GM19025 (cell line): ENCODE results near the gene AZU1.
"Not testable (repeated sequence)": the region's sequence is repeated elsewhere in the genome, so short reads cannot be mapped to it uniquely, and the experiment has no call there.

Source experiments
- ATAC-seq: cut with Tn5 transposase; IDR thresholded peaks from one replicate; pipeline ENCODE4 v1.9.1; 2021; ENCODE audit warnings: mild to moderate bottlenecking, low read depth, moderate library complexity; ENCODE audit not compliant: unreplicated experiment

Gene AZU1

DNA sequence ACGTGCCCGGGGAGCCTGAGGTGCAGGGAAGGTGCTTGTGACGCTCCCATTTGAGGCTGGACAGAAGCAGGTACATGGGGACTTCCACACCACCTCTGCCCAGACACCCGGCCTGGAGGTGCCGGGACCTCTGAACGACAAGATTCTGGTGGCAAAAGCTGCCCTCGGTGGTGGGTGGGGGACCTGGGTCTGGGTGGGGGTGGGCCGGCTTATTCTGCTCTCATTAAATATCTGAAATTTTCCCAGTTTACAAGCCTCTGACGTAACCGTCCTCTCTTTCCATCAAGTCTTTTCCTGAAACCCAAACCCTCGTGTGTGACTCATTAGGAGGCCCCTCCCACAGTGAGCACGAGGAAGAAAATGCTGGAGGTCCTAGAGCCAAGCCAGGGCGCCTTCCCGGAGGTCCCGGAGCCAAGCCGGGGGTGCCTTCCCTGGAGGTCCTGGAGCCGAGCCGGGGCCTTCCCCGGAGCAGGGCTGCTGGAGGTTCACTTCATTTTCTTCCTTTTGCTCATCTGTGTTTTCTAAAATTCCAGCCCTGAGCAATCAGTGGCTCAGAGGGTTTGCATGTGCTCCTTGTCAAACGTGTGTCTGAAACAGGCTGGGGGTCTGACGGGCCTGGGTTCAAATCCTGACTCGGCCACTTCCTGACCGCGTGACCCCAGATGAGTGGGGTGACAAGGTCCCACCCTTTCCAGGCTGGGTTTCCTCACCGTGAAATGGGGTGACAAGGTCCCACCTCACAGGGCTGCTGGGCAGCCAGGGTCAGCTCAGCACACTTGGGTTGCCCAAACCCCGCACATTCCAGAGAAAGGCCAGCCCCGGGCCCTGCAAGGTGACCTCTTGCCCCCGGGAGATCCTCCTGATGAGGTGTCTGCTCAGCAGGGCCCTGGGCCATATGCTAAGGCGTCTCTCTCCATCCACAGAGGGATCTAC is 41.9 kb downstream of the AZU1 start:
- ATAC-seq, result no peak

DNA sequence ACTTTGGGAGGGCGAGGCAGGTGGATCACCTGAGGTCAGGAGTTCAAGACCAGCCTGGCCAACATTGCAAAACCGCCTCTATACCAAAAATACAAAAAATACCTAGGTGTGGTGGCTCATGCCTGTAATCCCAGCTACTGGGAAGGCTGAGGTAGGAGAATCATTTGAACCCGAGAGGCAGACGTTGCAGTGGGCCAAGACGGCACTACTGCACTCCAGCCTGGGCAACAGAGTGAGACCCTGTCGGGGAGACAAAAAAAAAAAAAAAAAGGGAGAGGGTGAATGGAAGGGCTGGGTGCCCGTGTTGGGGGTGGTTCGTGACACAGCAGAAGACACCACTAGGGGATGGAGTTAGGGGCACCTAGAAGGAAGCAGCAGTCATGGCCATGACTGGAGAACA is 42.7 kb downstream of the AZU1 start:
- no peak for ATAC-seq

DNA sequence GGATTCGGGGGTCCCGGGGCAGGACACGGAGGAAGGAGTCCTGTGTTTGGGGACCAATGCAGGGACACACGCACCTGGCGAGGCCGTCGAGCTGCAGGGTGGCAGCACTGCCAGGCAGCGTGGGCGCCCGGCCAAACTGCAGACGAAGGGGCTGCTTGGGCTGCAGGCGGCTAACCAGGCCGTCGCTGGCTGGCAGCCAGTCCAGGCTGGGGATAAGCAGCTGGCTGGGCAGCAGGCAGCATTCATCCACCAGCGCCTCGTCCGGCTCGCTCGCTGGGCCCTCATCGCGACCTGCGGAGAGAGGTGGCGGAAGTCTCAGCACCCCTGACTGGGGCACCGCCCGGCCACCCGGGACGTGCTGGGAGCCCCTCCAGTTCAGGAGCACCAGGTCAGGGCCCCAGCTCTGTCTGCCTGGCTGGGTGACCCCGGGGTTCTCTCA is 43.3 kb downstream of the AZU1 start:
- no peak for ATAC-seq

DNA sequence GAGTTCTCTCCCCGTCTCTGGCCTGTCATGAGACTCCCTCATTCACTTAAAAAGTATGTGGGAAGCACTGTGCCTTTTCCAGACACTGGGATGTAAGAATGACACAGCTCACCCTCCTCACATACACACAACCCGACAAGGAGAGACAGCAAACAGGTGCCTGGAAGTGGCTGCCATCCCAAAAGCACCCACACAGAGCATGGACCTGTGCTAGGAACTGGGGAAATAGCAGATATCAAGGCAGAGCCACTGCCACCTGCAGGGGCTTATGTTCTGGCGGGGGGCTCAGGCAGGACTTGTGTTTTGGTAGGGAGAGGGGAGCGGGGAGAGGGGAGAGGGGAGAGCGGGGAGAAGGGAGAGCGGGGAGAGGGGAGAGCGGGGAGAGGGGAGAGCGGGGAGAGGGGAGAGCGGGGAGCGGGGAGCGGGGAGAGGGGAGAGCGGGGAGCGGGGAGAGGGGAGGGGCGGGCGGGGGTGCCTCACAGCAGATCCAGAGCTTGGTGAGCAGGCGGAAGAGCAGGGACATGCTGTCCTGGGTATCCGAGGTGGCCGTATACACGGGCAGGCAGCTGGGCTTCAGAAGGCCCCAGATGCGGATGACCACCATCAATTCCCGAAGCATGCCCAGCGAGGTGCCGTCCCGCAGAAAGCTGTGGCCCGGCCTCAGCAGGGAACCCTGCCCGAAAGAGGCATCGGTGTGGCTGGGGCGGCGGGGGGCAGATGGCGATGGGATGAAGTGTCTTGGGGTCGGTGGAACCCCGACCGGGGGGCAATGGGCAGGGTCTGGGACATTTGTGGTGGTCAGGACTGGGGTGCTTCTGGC is 44.0 kb downstream of the AZU1 start:
- no peak for ATAC-seq

DNA sequence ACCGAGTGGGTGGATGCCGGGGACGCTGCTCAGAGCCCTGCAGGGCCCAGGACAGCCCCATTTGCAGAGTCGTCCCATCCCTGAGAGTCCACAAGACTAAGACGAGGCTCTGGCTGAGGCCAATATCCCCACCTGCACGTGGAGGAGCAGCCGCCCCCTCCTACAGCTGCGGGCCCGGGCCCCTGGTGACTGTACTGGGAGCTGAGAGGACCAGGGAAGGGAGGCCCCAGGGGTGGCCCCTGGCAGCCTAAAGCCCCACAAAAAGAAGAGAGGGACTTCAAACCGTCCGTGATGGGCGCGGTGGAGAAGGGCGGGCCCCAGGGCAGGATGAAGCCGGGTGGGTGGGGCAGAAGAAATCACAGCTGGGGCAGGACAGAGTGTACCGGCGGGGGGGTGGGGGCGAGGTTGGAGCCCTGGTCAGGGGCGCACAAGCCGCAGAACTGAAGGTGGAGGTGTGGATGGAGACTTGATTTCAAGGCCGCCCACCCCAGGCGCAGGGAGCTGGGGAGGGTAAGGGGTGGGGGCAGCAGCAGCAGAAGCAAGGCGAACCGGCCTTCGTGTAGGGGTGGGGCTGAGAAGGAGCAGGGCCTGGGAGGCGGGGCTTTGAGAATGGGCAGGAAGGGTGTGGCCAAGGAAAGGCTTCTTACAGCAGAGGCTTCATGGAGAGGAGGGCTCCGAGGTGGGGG is 44.8 kb downstream of the AZU1 start:
- no peak for ATAC-seq

DNA sequence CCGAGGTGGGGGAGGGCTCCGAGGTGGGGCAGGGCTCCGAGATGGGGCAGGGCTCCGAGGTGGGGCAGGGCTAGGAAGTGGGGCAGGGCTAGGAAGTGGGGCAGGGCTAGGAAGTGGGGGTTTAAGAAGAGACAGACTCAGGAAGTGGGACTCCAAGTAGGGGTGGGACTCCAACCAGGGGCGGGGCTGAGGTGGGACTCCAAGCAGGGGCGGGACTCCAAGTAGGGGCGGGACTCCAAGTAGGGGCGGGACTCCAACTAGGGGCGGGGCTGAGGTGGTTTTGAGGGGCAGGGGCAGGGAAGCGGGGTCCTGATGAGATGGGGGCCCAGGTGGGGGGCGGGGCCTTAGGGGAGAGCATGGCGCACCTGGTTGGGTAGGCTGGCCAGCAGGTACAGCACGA is 45.4 kb downstream of the AZU1 start:
- ATAC-seq, result no peak

DNA sequence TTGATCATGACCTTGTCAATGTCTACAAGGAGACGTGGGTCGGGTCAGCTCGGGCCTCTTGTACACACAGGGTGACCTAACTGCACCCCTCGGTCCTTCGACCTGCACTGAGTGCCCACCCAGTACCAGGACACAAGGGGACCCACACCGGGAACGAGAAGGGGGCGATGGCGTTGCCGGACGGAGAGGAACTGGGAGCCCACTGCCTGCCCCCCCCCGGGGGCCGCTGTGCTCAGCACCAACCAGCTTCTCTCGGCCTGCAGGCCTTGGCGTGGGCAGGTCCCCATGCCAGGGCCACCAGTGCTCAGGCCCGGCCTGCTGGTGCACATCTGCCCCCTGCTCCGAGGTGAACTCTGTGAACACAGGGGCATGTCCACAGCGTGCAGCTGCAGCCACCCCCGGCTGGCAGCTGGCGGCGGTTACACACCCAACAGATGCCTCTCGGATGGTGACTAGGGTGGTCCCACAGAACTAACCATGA is 46.0 kb downstream of the AZU1 start:
- ATAC-seq, result no peak

DNA sequence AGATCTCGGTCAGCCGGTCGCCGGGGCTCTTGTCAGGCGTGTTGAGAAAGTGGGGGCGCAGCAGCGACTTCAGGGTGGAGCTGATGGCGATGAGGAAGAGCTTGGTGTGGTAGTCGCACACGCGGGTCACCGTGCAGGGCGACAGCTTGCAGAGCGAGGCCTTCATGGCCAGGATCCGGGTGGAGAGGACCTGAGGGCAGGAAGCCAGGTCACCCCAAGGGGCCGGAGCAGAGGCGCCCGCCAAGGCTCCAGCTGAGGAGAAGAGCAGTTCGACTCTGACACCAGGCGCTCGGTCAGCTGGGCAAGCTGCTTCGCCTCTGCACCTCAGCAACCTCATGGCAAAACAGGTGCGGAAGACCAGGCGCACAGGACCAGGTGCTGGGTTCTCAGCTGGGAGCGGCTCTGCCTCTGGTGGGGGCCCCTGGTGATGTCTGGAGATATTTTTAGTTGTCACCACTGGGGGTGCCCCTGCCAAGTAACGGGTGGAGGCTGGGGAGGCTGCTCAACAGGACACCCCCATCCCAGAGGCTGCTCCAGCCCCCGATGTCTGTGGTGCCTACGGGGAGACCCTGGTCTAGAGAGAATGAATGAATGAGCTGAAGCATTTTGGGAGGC is 47.7 kb downstream of the AZU1 start:
- no peak for ATAC-seq

DNA sequence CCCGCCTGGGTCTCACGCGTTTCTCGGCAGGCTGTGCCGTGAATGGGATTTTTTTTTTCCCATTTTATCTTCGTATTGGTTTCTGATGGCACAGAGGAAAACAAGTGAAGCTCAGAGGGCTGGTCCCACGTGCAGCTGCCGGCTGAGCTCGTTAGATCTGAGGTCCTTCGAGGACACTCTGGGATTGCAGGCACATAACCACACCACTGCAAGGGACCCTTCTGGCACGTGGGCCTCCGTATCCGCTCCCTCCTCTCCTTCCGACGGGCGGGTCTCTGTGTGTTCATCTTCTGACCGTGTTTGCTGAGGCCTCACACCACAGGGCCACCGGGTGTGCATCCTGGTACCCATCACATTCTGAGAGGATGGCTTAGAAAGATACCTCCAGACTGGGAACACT is 48.5 kb downstream of the AZU1 start:
- ATAC-seq, result no peak

DNA sequence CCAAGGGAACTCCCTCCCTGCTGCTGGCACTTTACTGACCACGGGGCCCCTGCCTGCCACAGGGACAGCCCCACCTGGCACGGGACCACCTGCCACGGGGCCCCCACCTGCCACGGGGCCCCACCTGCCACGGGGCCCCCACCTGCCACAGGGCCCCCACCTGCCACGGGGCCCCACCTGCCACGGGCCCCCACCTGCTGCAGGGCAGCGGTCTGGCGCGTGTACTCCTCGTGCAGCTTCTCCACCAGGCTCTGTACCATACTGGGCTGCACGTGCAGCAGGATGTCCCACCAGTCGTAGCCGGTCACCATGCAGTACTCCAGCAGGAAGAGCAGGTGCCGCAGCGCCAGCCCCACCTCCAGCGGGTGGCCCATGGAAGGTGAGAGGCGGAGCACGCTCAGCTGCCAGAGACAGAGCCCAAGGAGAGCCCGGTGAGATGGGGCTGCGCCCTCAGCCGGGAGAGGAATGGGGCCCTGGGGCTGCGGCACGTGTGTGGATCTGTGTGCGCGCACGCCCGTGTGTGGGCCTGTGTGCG is 49.2 kb downstream of the AZU1 start:
- no peak for ATAC-seq

DNA sequence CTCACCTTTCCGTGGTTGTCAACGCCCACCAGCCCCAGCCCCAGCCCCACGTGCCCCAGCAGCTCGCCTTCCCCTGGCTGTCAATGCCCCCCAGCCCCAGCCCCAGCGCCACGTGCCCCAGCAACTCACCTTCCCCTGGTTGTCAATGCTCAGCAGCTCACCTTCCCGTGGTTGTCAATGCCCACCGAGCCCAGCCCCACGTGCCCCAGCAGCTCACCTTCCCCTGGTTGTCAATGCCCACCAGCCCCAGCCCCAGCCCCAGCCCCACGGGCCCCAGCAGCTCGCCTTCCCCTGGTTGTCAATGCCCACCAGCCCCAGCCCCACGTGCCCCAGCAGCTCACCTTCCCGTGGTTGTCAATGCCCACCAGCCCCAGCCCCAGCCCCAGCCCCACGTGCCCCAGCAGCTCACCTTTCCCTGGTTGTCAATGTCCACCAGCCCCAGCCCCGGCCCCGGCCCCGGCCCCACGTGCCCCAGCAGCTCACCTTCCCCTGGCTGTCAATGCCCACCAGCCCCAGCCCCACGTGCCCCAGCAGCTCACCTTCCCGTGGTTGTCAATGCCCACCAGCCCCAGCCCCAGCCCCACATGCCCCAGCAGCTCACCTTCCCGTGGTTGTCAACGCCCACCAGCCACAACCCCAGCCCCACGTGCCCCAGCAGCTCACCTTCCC is 50.5 kb downstream of the AZU1 start:
- ATAC-seq, result not testable (repeated sequence)

DNA sequence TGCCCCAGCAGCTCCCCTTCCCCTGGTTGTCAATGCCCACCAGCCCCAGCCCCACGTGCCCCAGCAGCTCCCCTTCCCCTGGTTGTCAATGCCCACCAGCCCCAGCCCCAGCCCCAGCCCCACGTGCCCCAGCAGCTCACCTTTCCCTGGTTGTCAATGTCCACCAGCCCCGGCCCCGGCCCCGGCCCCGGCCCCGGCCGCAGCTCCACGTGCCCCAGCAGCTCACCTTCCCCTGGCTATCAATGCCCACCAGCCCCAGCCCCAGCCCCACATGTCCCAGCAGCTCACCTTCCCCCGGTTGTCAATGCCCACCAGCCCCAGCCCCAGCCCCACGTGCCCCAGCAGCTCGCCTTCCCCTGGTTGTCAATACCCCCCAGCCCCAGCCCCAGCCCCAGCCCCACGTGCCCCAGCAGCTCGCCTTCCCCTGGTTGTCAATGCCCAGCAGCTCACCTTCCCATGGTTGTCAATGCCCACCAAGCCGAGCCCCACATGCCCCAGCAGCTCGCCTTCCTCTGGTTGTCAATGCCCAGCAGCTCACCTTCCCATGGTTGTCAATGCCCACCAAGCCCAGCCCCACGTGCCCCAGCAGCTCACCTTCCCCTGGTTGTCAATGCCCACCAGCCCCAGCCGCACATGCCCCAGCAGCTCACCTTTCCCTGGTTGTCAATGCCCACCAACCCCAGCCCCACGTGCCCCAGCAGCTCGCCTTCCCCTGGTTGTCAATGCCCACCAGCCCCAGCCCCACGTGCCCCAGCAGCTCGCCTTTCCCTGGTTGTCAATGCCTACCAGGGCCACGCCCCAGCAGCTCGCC is 51.3 kb downstream of the AZU1 start:
- not testable (repeated sequence) for ATAC-seq

DNA sequence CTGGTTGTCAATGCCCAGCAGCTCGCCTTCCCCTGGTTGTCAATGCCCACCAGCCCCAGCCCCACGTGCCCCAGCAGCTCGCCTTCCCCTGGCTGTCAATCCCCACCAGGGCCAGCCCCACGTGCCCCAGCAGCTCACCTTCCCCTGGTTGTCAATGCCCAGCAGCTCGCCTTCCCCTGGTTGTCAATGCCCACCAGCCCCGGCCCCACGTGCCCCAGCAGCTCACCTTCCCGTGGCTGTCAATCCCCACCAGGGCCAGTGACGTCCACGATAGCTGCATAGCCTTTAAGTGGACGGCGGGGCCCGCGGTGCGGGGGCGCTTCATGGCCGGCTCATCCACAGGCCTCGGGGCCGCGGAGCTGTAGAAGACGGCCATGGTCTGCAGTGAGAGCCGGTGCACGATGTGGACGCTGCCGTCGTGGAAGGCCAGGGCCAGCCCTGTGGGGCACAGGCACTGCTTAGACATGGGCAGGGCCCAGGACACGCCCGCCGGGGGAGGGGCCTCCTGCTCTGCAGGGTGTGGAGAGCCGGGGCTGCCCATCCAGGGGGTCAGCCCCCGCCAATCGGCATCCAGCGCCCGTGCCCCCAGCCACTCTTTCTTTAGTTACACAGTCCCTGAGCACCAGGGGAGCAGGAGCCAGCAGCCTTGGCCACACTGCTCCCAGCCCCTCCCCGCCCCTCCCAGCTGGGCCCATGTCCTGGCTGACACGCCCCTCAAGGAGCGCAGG is 52.2 kb downstream of the AZU1 start:
- ATAC-seq, result no peak
